ENCODE measurements around the gene GLP1R. TPM values are rescaled to one million over a fixed set of nuclear protein-coding genes. Genes with fewer than 3 reads are reported as not detected.

GLP1R gene
- total RNA-seq, 1 donor from 2014 or later: not detected

DNA sequence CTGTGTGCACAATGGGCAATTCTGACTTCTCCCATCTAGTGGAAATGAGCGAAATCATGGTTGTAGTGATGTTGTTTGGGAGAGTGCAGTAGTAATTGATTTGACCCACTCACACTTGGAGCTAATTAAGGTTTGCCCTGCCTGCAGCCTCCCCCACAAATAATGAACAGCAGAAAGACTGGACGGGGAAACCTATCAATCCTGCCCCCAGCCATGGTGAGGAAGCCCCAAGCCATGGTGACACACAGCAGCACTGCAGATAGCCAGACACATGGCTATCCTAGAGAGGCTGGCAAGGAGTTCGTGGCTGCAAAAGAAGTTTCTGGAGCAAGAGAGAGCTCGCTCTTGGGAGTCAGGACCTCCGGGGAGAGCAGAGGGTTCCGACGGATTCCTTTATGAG, 38.6 kb downstream of the GLP1R start:
- no peak for DNase-seq

DNA sequence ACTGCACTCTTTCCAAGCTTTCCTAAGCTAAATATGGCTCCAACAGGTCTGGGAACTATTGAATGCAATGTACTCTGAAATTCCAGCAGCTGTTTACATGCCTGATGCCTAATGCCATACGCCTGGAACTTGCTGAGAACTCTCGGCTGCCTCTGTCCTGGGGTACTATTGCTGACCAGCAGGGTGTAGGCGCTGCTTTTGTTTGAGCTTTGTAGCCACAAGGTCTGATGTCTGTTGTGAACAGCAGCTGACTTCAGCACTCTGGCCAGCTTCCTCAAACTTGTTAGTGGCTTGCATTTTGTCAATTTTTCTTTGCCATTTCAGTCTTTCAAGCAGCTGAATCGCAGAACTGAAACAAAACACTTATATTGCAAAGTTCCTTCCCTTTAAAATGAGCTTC, 39.8 kb downstream of the GLP1R start:
- DNase-seq: no peak

DNA sequence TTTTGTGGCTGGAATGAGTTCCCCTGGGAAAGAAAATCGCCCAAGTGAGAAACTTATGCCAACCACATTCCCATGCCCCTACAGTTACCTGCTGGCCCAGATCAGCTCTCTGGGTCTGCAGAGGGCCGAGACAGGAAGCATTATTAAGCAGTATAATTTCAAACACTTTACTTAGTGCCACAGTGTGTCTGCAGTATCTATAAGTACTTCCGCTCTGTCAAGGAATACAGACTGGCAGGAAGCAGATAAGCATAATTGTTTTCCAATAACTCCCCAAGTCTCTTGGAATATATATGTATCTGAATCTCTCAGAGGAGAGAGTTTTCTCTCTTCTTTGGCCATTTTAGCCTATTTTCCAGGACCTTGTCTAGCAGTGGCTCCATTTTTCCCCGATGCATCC, 41.5 kb downstream of the GLP1R start:
- DNase-seq: no peak

DNA sequence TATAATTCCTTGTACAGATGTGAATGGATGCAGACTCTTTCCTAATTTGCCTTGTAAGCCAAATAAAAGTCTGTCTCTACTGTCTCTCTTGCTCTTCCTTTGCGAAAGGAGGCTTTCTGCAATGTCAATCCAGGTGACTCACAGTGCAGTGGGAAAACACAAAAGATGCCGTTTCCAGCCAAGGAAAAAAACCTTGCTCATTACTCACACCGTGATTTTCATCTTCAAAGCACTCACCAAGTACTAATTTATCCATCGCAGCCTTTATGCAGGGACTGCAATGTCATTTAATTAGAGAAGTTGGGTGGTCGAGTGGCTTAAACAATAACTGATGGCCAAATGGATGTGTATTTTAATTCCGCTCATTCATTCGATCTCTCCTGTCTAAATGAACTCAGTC, 42.6 kb downstream of the GLP1R start:
- no peak for DNase-seq

DNA sequence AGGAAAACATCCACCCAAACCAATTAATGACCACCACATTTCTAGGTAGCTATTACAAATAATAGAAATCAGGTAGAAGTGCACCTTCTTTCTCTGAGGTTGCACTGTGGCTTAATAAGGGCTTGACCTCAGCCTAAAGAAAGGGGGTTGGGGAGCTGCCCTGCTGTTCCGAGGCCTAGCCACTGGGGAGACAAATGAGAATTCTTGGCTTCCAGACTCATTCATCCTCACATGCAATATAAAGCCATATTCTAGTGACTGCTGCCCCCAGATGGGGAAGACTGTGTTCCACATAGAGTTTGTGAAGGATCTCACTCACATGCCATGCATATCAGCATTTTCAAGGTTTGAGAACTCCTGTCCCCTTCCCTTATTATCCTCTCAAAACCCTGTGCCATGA, 43.5 kb downstream of the GLP1R start:
- DNase-seq: no peak

GRCh38 chr6:39093149-39093708, 44.6 kb downstream of the GLP1R start:
- DNase-seq: no peak

GRCh38 chr6:39095578-39095977, 47.0 kb downstream of the GLP1R start:
- DNase-seq: no peak

DNA sequence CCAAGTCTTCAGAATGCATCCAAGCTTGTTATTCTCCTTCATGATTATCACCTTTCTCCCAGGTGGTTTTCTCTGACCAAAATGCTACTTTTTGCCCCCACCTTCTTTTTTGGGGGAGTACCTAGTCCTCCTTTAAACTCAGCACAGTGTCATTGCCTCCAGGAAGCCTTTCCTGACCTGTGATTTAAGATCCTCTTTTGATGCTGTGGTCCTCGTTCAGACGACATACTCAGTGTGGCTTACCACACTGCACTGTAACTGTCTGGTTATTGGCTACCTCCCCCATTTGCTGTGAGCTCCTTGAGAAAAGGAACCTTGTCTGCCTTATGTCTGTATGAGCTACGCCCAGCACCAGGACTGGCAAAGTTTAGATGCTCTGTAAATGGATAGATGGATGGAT, 51.8 kb downstream of the GLP1R start:
- DNase-seq: no peak

- DNase-seq: no peak
These were observed 53.7 kb downstream of the GLP1R start for GRCh38 chr6:39102071-39102820.

DNA sequence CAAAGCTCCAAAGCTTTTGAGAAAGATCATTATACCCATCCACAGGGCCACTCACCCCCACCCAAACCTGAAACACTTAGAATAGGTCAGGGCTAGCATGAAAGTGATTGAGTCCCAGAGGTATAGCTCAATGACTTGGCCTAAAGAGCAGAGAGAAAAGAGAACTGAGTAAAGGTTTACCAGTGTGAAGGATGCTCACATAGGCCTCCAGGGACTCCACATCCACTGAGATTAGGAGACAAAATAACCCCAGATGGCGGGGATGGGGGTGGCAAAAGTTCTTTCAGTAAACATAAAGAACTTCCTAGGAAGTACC, 54.2 kb downstream of the GLP1R start:
- no peak for DNase-seq

DNA sequence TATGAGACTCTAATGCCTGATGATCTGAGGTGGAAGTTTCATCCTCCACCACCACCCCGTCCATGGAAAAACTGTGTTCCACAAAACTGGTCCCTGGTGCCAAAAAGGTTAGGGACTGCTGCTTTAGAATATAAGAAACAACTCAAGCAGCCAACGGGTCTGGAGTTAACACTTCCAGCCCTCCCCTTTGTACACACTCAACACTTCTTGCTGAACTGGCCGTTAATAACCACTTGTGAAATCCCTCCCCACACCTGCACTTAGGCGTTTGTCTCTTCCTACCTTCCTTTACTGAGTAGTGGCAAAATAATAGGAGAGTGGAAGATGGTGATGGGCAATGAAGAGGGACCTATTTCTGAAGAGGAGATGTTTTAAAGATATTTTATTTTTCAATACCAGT, 55.9 kb downstream of the GLP1R start:
- no peak for DNase-seq

DNA sequence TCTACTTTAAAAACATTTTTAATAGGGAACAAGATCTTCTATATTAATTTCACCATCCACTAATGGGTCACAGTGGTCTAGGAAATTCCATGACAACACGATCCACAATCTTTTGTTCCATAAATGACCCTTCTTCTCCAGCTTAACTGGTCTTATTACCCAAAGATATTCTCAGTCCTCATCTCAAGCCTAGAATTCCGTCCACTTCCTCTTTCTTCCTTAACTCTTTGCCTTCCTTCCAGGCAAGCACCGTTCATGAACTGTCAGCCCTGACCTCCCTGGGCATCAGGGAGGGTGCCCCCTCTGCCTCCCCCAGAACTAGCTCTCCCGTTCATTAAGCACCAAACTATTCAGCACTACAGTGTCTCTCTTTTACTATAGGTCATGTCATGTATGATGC, 58.5 kb downstream of the GLP1R start:
- DNase-seq: no peak

- no peak for DNase-seq
These were observed 59.1 kb downstream of the GLP1R start for GRCh38 chr6:39107641-39108040.

GRCh38 chr6:39108041-39108839, 59.7 kb downstream of the GLP1R start:
- no peak for DNase-seq

- DNase-seq: no peak
These were observed 62.7 kb downstream of the GLP1R start for GRCh38 chr6:39111280-39111679.

GRCh38 chr6:39113788-39114187, 65.2 kb downstream of the GLP1R start:
- no peak for DNase-seq

- DNase-seq: no peak
These were observed 65.8 kb downstream of the GLP1R start for GRCh38 chr6:39114388-39114703.

- DNase-seq: peak; percentile 81
These were observed 66.4 kb downstream of the GLP1R start, which contains the start of gene SAYSD1 for GRCh38 chr6:39114704-39115599. Gene SAYSD1, minus strand, starts transcription at chr6:39115186. Its CDS starts 97 bp downstream, at chr6:39115089.

DNA sequence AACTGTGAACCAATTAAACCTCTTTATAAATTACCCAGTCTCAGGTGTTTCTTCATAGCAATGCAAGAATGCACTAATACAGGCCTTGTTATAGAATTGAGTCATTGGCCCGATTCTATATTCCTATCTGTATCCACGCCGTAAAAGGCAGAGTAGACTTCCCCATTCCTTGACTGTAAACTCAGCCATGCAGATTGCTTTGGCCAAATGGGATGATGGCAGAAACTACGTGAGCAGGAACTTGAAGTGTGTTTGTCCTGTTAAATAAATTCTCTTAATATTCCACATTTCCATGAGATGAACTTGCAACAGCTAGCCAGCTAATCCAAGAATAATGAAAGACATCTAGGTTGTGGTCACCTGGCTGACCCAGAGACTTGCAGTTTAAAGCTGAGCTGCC, 70.3 kb downstream of the GLP1R start:
- no peak for DNase-seq

DNA sequence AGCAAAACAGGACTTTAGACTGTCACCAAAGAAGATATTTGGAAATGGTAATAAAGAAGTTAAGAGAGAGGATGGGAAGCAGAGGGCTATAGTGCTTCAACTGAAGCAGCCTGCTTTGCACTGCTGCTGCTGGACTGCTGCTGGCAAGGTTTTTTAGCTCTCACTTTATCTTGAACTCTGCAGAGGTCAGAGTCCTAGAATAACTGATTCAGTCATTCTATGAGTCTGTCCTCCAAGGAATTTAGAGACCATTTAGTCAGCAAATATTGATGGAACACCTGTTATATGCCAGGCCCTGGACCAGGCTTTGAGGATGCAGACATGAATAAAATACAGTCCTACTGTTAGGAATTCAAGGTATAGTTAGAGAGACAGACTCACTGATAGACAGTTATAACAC, 75.5 kb downstream of the GLP1R start:
- DNase-seq: no peak

GRCh38 chr6:39128106-39128505, 79.5 kb downstream of the GLP1R start:
- DNase-seq: no peak

GRCh38 chr6:39128832-39129231, 80.3 kb downstream of the GLP1R start:
- DNase-seq: no peak

- no peak for DNase-seq
These were observed 82.1 kb downstream of the GLP1R start for GRCh38 chr6:39130691-39131090.
